GM12801 (cell line): Measurements from ENCODE around the gene UBL3.

Experiments
- CTCF ChIP-seq: IDR thresholded peaks from one replicate; pipeline ENCODE4 v1.5.1; 2011; ENCODE audit warnings: control low read depth; ENCODE audit not compliant: insufficient read length; ENCODE audit errors: extremely low read depth

Gene UBL3

GRCh38 chr13:29810898-29811297 lies 39.5 kb downstream of the UBL3 start:
- TF ChIP-seq CTCF = no peak

DNA sequence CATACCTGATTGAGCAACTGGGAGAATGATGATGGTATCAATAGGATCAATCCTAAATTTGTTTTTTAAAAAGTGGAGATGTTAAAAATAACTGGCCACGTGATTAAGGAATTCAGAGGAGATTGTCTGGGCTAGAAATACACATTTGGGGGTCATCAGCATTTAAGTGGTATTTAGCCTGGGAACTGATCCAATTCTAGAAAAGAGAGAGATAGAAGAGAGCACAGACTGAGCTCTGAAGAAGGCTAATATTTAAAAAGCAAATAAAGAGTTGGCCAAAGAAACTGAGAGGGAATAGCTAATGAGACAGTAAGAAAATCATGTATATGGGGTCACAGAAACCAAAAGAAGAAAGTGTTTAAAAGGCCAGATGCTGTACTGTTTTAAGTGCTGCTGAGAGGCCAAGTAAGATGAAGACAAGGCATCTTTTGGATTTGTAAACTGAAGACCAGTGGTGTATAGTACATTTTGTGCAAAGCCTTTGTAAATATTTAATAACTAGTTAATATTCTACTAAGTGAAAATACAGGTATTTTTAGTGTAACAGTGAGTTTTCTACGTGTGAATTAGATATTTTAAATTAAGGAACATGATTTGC lies 40.2 kb downstream of the UBL3 start:
- no peak for TF ChIP-seq CTCF

DNA sequence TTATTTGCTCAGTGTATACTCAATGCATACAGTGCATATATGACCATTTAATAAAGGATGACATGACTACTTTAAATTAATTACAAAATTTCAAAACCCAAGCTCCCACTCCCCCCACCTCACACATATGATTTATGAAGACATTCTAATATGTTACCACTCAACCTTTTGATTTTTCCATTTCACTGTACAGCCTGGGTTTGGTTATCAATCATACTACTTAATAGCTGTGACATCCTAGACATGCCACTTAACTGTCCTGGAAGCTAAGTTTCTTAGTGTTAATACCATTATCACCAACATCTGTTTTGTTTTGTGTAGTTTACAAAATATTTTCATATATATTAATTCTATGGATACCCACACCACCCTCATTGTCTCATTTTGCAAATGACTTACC lies 42.2 kb downstream of the UBL3 start:
- TF ChIP-seq CTCF = no peak

GRCh38 chr13:29805994-29806979 lies 44.1 kb downstream of the UBL3 start:
- no peak for TF ChIP-seq CTCF

DNA sequence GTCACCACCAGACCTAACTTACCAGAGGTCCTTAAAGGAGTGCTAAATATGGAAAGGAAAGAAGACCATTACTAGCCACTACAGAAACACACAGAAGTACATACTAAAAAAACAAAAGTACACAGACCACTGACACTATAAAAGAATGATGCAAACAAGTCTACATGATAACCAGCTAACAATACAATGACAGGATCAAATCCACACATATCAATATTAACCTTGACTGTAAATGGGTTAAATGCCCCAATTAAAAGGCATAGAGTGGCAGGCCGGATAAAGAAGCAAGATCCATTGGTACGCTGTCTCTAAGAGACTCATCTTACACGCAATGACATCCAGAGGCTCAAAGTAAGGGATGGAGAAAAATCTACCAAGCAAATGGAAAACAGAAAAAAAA lies 47.2 kb downstream of the UBL3 start:
- TF ChIP-seq CTCF = no peak

- TF ChIP-seq CTCF = no peak
Observed at GRCh38 chr13:29802621-29803020, 47.8 kb downstream of the UBL3 start.

DNA sequence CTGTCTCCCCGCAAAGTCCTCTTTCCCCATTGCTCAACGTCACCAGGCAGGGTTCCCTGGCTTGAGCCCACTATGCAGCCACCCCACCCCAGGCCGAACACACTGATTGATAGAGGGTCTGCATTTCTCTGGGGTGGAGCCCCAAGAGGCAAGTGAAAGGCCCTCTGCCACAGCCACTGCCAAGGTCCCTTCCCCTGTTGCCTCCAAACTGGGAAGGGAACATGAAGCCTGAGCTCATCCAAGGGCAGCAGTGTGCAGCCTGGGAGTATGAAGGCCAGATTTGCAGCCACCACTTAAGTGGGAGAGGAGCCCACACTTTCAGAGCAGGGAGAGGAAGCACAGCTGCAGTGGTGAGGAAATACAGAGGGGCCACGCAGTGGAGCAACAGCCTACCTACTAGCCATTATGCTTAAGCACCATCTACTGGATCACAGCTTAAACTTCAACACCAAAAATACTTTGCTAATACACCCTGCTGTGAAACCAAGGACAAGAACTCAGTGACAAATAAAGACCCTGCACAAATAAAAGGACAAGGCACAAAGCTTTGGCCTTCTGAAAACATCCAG lies 48.6 kb downstream of the UBL3 start:
- TF ChIP-seq CTCF = no peak
